ENCODE measurements around the gene CHST11.

- TF ChIP-seq CTCF (IDR thresholded peaks at IDR 0.05; ENCODE audit: borderline replicate concordance, extremely low read depth, low read length, poor library complexity, severe bottlenecking) (no peak), EZH2 (IDR thresholded peaks at IDR 0.05; ENCODE audit: borderline replicate concordance, low read depth, low read length, severe bottlenecking) (no peak)
Observed at GRCh38 chr12:104756901-104757300, 300.2 kb downstream of the CHST11 start.

All from DND-41 (cell line).